Activated CD4-positive, alpha-beta T cell treated with anti-CD3 and anti-CD28 coated beads, Interleukin-10, Interleukin-2, amounts not matched to agents 100 ng/mL and 50 ng/mL, durations not matched to agents 16 hours and 8 hours (primary cell): ENCODE results near the gene PCLO.

ENCODE experiments used
- DNase-seq: peaks from one replicate; pipeline ENCODE4 v3.0.0-alpha.2; 2020

PCLO gene

GRCh38 chr7:83162402-83163256, at the start of gene PCLO:
PCLO (minus strand) TSS chr7:83162884; CDS start chr7:83162592, 292 bp downstream.
- peak; percentile 74 for DNase-seq

- no peak for DNase-seq
These were observed 49.0 kb upstream of the PCLO start for GRCh38 chr7:83211685-83212084.

GRCh38 chr7:83210479-83210878, 47.8 kb upstream of the PCLO start:
- no peak for DNase-seq

GRCh38 chr7:83204715-83205114, 42.0 kb upstream of the PCLO start:
- DNase-seq, result no peak

- no peak for DNase-seq
These were observed 38.7 kb upstream of the PCLO start for GRCh38 chr7:83201355-83201754.

GRCh38 chr7:83190659-83191389, 28.1 kb upstream of the PCLO start:
- DNase-seq, result no peak

- no peak for DNase-seq
These were observed 16.1 kb upstream of the PCLO start for GRCh38 chr7:83178796-83179195.

GRCh38 chr7:83178066-83178465, 15.4 kb upstream of the PCLO start:
- no peak for DNase-seq

GRCh38 chr7:83173664-83174063, 11.0 kb upstream of the PCLO start:
- DNase-seq, result no peak

GRCh38 chr7:83166781-83167180, 4.1 kb upstream of the PCLO start:
- DNase-seq, result no peak

- no peak for DNase-seq
These were observed 734 bp downstream of the PCLO start for GRCh38 chr7:83161899-83162401.

GRCh38 chr7:83161186-83161585, 1.5 kb downstream of the PCLO start:
- DNase-seq, result no peak

GRCh38 chr7:83159731-83160130, 3.0 kb downstream of the PCLO start:
- DNase-seq, result no peak

GRCh38 chr7:83156006-83156405, 6.7 kb downstream of the PCLO start:
- no peak for DNase-seq

GRCh38 chr7:83155407-83155806, 7.3 kb downstream of the PCLO start:
- no peak for DNase-seq

- no peak for DNase-seq
These were observed 9.3 kb downstream of the PCLO start for GRCh38 chr7:83153419-83153818.

GRCh38 chr7:83150310-83150709, 12.4 kb downstream of the PCLO start:
- no peak for DNase-seq

- DNase-seq, result no peak
These were observed 13.2 kb downstream of the PCLO start for GRCh38 chr7:83149466-83149865.

- DNase-seq, result no peak
These were observed 13.9 kb downstream of the PCLO start for GRCh38 chr7:83148776-83149175.

GRCh38 chr7:83143107-83143506, 19.6 kb downstream of the PCLO start:
- no peak for DNase-seq

- no peak for DNase-seq
These were observed 20.3 kb downstream of the PCLO start for GRCh38 chr7:83142365-83142764.

- DNase-seq, result no peak
These were observed 20.8 kb downstream of the PCLO start for GRCh38 chr7:83141927-83142326.

- DNase-seq, result no peak
These were observed 31.8 kb downstream of the PCLO start for GRCh38 chr7:83130623-83131545.
